ENCODE results near the gene PSMD1. TPM values are rescaled to one million over a fixed set of nuclear protein-coding genes. Genes with fewer than 3 reads are reported as not detected.
A peak's percentile ranks its signal among the peaks of the same experiment; 100 is the strongest.

PSMD1 gene
- total and polyA plus RNA-seq, 2 of the 8 experiments (the other 6 are each of a cell fraction or from before 2014, with no cell fraction given) = 179 to 272 TPM

DNA sequence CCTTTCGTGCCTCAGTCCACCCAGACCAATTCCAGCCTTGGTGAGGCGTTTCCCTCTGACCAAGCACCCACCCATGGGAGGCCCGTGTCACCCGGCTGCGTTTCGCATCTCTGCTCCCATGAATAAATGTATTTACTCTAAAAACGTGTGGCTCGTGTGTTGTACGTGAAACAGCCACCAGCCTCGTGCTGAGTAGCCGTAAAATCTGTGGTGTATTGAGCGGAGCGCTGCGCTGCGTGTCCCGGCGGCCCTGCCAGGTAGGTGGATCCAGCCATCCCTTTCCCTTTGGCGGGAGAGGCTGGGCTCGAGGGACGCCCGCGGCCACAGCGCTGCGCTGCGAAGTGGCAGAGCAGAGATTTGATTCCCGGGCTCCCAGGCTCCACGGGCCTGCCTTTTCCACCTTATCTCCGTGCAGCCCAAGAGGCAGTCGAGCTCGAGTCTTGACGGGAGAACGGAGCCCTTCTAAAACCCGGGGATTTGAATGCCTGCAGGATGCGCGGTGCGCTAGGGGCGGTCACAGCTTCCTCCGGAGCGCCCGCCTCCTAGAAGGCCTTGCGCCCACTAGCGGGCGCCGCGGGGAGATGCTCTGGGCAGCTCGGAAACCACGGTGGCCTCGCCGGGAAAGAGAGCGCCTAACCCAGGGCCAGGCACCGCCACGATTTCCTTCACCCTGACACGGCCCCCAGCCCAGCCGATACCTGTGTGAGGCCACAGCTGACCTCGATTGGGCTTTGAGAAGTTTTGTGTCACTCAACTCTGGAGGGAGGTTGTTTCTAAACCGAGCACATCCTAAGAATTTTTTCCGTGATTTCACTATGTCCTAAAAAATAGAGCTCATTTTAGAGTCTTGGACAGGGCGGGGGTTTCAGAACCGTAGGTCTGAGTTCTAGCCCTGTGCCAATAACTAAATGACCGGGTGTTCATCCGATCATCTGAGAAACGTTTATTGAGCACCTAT is 3.9 kb upstream of the PSMD1 start (continued):
- TF ChIP-seq CHD7 (IDR thresholded peaks at IDR 0.05; ENCODE audit: insufficient replicate concordance, low read length) = no peak
- TF ChIP-seq SP4 (IDR thresholded peaks at IDR 0.05; ENCODE audit: low read length) = 0 out of 2 replicates have a peak, but pooled peaks have one; percentile 45
- TF ChIP-seq, protein P1, sequence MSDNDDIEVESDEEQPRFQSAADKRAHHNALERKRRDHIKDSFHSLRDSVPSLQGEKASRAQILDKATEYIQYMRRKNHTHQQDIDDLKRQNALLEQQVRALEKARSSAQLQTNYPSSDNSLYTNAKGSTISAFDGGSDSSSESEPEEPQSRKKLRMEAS (IDR thresholded peaks at IDR 0.05) = peak; percentile 88
- TF ChIP-seq TAF7 (optimal IDR thresholded peaks at IDR 0.05; ENCODE audit: borderline replicate concordance, low read depth, low read length) = peak; percentile 33
- TF ChIP-seq ZNF274 (IDR thresholded peaks at IDR 0.05; ENCODE audit: borderline replicate concordance, extremely low read depth, low read length) = no peak
- no peak for TF ChIP-seq RNF2 (IDR thresholded peaks at IDR 0.05; ENCODE audit: borderline replicate concordance, low read depth, low read length, missing control alignments, poor library complexity, severe bottlenecking)
- TF ChIP-seq TBP (IDR thresholded peaks at IDR 0.05; ENCODE audit: low read depth, low read length) = peak; percentile 39; the same call in 1 of the 2 replicates
- TF ChIP-seq HDAC2 (IDR thresholded peaks at IDR 0.05; ENCODE audit: borderline replicate concordance in 1 of 2, low read depth in 2 of 2, low read length in 2 of 2) = no peak
